ENCODE measurements around the gene KCNF1.

Gene KCNF1

DNA sequence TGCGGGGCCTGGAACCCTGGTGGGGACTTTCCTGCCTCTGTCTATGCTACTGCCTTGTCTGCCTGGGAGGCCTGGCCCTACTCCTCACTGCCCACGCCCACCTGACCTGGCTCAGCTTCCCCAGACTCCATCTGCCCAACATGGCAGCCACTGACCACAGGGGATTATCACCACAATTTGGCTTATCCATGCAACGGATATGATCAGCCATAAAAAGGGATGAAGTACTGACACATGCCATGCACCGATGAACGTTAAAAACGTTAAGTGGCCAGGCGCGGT lies 5.9 kb upstream of the KCNF1 start:
- TF ChIP-seq EZH2phosphoT487 (IDR thresholded peaks at IDR 0.05; ENCODE audit: borderline replicate concordance, low read length), result no peak
- TF ChIP-seq, protein P1, sequence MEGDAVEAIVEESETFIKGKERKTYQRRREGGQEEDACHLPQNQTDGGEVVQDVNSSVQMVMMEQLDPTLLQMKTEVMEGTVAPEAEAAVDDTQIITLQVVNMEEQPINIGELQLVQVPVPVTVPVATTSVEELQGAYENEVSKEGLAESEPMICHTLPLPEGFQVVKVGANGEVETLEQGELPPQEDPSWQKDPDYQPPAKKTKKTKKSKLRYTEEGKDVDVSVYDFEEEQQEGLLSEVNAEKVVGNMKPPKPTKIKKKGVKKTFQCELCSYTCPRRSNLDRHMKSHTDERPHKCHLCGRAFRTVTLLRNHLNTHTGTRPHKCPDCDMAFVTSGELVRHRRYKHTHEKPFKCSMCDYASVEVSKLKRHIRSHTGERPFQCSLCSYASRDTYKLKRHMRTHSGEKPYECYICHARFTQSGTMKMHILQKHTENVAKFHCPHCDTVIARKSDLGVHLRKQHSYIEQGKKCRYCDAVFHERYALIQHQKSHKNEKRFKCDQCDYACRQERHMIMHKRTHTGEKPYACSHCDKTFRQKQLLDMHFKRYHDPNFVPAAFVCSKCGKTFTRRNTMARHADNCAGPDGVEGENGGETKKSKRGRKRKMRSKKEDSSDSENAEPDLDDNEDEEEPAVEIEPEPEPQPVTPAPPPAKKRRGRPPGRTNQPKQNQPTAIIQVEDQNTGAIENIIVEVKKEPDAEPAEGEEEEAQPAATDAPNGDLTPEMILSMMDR (IDR thresholded peaks at IDR 0.05; ENCODE audit: low read depth, low read length, poor library complexity, severe bottlenecking), result no peak
- no peaks in the 10 kb centered on the region for H3K9me2 ChIP-seq (replicated peaks; ENCODE audit: control insufficient read depth, low read length)
- H3K4me3 ChIP-seq (ENCODE audit: low read length), result no peak overlapping the region
- H4K20me1 ChIP-seq (ENCODE audit: control insufficient read depth, insufficient read depth, low read depth, low read length), result no peaks in the 10 kb centered on the region
- H3K36me3 ChIP-seq (ENCODE audit: control insufficient read depth, low read length), result no peaks in the 10 kb centered on the region
- no peaks in the 10 kb centered on the region for H3K9me3 ChIP-seq (ENCODE audit: control insufficient read depth, insufficient read depth, low read length)
- H3K4me2 ChIP-seq (ENCODE audit: low read length), result no peak overlapping the region
- no peaks in the 10 kb centered on the region for H3K4me1 ChIP-seq (ENCODE audit: control insufficient read depth, low read length)
- H3F3A ChIP-seq (ENCODE audit: control insufficient read depth, insufficient read depth), result no peaks in the 10 kb centered on the region
- H3K27me3 ChIP-seq (ENCODE audit: control insufficient read depth, low read length), result no peaks in the 10 kb centered on the region
- no peaks in the 10 kb centered on the region for H3K79me2 ChIP-seq (ENCODE audit: control insufficient read depth, low read length)
- H3K27ac ChIP-seq (ENCODE audit: low read depth, low read length), result no peak overlapping the region

DNA sequence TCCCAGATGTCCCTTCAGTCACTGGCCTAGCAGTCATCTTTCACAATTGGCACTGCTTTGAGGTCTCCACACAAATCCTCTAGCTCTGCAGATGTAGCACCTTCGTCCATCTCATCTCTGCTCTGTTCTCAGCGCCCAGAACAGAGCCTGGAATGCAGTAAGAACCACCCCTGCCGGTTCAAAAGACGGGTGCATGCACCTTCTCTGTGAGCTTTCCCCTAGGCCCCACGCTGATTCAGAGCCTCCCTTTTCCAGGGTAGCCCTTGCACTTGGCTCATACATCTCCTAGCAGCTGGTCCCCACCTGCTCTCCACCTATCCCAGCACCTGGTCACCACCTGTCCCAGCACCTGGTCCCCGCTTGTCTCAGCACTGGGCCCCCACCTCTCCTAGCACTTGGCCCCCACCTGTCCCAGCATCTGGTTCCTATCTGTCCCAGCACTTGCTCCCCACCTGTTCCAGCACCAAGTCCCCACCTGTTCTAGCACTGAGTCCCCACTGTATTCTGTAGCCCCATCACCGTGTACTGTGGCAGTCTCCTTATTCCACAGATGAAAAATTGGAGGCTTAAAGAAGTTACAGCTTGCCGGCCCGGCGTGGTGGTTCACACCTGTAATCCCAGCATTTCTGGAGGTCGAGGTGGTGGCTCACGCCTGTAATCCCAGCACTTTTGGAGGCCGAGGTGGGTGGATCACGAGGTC lies 4.7 kb upstream of the KCNF1 start:
- Histone ChIP-seq H3K4me3 (ENCODE audit: low read length) (no peak overlapping the region), H3K27me3 (ENCODE audit: control insufficient read depth, low read length) (no peaks in the 10 kb centered on the region), H3K27ac (ENCODE audit: low read depth, low read length) (no peak overlapping the region), H3K4me2 (ENCODE audit: low read length) (no peak overlapping the region), H3K9me3 (ENCODE audit: control insufficient read depth, insufficient read depth, low read length) (no peaks in the 10 kb centered on the region), H3K9me2 (replicated peaks; ENCODE audit: control insufficient read depth, low read length) (no peaks in the 10 kb centered on the region), H3F3A (ENCODE audit: control insufficient read depth, insufficient read depth) (no peaks in the 10 kb centered on the region), H3K79me2 (ENCODE audit: control insufficient read depth, low read length) (no peaks in the 10 kb centered on the region), H3K36me3 (ENCODE audit: control insufficient read depth, low read length) (no peaks in the 10 kb centered on the region), H3K4me1 (ENCODE audit: control insufficient read depth, low read length) (no peaks in the 10 kb centered on the region), H4K20me1 (ENCODE audit: control insufficient read depth, insufficient read depth, low read depth, low read length) (no peaks in the 10 kb centered on the region)
- TF ChIP-seq, protein P1 (IDR thresholded peaks at IDR 0.05; ENCODE audit: low read depth, low read length, poor library complexity, severe bottlenecking), result no peak
- no peak for TF ChIP-seq EZH2phosphoT487 (IDR thresholded peaks at IDR 0.05; ENCODE audit: borderline replicate concordance, low read length)

DNA sequence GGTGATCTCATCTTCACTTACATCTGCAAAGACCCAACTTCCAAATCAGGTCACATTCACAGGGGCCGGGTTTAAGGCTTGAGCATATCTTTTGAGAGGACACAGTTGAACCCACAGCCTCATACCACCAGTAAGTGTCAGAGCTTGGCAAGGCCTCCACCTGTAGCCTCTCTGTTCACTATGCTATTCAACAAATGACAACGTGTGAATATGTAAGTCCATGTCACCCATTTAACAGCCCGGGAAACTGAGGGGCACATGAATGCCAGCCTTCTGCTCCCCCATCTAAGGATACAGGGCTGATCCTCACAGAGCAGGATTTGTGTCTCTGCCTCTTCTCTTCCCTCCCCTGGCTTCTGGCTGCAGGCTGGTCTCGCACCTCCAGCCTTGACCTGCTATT lies 3.5 kb upstream of the KCNF1 start:
- Histone ChIP-seq H3K4me1 (ENCODE audit: control insufficient read depth, low read length) (no peaks in the 10 kb centered on the region), H3K79me2 (ENCODE audit: control insufficient read depth, low read length) (no peaks in the 10 kb centered on the region), H3K4me3 (ENCODE audit: low read length) (no peak overlapping the region), H3K27me3 (ENCODE audit: control insufficient read depth, low read length) (no peaks in the 10 kb centered on the region), H3K4me2 (ENCODE audit: low read length) (no peak overlapping the region), H3F3A (ENCODE audit: control insufficient read depth, insufficient read depth) (no peaks in the 10 kb centered on the region), H3K27ac (ENCODE audit: low read depth, low read length) (no peak overlapping the region), H3K9me2 (replicated peaks; ENCODE audit: control insufficient read depth, low read length) (no peaks in the 10 kb centered on the region), H3K9me3 (ENCODE audit: control insufficient read depth, insufficient read depth, low read length) (no peaks in the 10 kb centered on the region), H4K20me1 (ENCODE audit: control insufficient read depth, insufficient read depth, low read depth, low read length) (no peaks in the 10 kb centered on the region), H3K36me3 (ENCODE audit: control insufficient read depth, low read length) (no peaks in the 10 kb centered on the region)
- TF ChIP-seq, protein P1 (IDR thresholded peaks at IDR 0.05; ENCODE audit: low read depth, low read length, poor library complexity, severe bottlenecking), result no peak
- TF ChIP-seq EZH2phosphoT487 (IDR thresholded peaks at IDR 0.05; ENCODE audit: borderline replicate concordance, low read length), result no peak
